Gastroesophageal sphincter (tissue), 4 donors: ENCODE measurements around the gene CLCA4. TPM values are rescaled to one million over a fixed set of nuclear protein-coding genes. Genes with fewer than 3 reads are reported as not detected.

ENCODE experiments used
- ATAC-seq: fragments of 150-250 bp; one replicate; pipeline ENCODE4 v1.9.1; 2016; ENCODE audit warnings: mild to moderate bottlenecking, moderate library complexity
- H3K27ac ChIP-seq, 4 donors: fragments of 200-600 bp; sonication (generic) in 3 of 4; 1 replicate in 3 of 4; 2 replicates in 1 of 4; pipeline ENCODE4 v1.5.1; 2016 to 2019
- H3K27me3 ChIP-seq: fragments of 200-600 bp; sonication (generic); one replicate; pipeline ENCODE4 v1.5.1; 2019
- H3K36me3 ChIP-seq, 2 donors: fragments of 200-600 bp; sonication (generic); one replicate each; pipeline ENCODE4 v1.5.1; 2019; ENCODE audit warnings: control low read depth in 1 of 2
- H3K4me1 ChIP-seq, 3 donors: fragments of 200-600 bp; sonication (generic); 1 replicate in 2 of 3; 2 replicates in 1 of 3; pipeline ENCODE4 v1.5.1; 2016 to 2019; ENCODE audit warnings: control low read depth in 2 of 3
- H3K4me3 ChIP-seq, 2 donors: fragments of 200-600 bp; sonication (generic); one replicate each; pipeline ENCODE4 v1.5.1; 2019; ENCODE audit warnings: mild to moderate bottlenecking in 1 of 2, moderate library complexity in 1 of 2
- H3K9me3 ChIP-seq, 3 donors: fragments of 200-600 bp; sonication (generic); one replicate each; pipeline ENCODE4 v1.5.1; 2017 to 2019; ENCODE audit warnings: control low read depth in 2 of 3
- EP300 ChIP-seq: sonication (generic); formaldehyde crosslinking; IDR thresholded peaks from one replicate; pipeline ENCODE4 v1.6.1; 2017; ENCODE audit warnings: antibody characterized with exemption, mild to moderate bottlenecking
- POLR2A ChIP-seq, 2 donors: fragments of 450-650 bp; IDR thresholded peaks; one replicate each; pipeline ENCODE4 v1.6.1; 2017; ENCODE audit warnings: antibody characterized with exemption in 2 of 2, mild to moderate bottlenecking in 2 of 2, moderate library complexity in 1 of 2
- POLR2AphosphoS5 ChIP-seq: sonication (generic); formaldehyde crosslinking; IDR thresholded peaks from one replicate; pipeline ENCODE4 v1.6.1; 2017; ENCODE audit warnings: antibody characterized with exemption
- WGBS, 2 donors: methylation state at CpG; one replicate each; pipeline ENCODE4 v1.1.5; 2018; ENCODE audit warnings: low coverage in 1 of 2; 5-methylcytosine and 5-hydroxymethylcytosine counted together
- total RNA-seq, 4 donors: library from RNA; depleted of rRNA; stranded (reverse); fragments of >200 nt; gene quantifications; one replicate each; pipeline ENCODE4 v1.1.0, GENCODE V29; 2016
- TF ChIP-seq, protein P1 (sequence below), 4 experiments: fragments of 200-600 bp in 2 of 4; fragments of 450-650 bp in 2 of 4; sonication (generic) in 1 of 4; IDR thresholded peaks; one replicate each; pipeline ENCODE4 v1.5.1; 2017 to 2019; ENCODE audit warnings: antibody characterized with exemption in 4 of 4, mild to moderate bottlenecking in 2 of 4, moderate library complexity in 2 of 4

CLCA4 gene
- total RNA-seq, 4 donors from 2014 or later, result 0.50 to 20.3 (median 2.6) TPM; not detected in 1

DNA sequence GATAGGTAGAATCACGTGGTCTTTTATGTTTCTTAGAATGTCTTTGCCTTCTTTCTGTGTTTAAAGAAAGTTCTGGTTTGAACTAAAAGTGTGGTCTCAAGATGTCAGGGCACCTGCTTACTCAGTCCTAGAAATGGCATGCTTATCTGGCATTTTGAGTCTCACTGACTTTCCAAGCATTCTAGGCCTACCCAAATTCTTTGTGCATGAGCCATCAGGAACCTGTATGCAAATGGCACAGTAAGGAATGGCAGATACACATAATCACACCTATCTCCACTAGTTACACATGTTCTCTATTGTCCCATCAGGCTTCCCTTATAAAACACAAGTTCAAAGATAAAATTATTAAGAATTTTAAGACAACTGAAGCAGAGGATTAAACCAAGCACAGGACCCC lies 29.5 kb upstream of the CLCA4 start:
- 57 to 85% methylated on average over 1 of the region's 1 CpG for WGBS, 2 donors
- no peak for TF ChIP-seq EP300
- TF ChIP-seq, protein P1, sequence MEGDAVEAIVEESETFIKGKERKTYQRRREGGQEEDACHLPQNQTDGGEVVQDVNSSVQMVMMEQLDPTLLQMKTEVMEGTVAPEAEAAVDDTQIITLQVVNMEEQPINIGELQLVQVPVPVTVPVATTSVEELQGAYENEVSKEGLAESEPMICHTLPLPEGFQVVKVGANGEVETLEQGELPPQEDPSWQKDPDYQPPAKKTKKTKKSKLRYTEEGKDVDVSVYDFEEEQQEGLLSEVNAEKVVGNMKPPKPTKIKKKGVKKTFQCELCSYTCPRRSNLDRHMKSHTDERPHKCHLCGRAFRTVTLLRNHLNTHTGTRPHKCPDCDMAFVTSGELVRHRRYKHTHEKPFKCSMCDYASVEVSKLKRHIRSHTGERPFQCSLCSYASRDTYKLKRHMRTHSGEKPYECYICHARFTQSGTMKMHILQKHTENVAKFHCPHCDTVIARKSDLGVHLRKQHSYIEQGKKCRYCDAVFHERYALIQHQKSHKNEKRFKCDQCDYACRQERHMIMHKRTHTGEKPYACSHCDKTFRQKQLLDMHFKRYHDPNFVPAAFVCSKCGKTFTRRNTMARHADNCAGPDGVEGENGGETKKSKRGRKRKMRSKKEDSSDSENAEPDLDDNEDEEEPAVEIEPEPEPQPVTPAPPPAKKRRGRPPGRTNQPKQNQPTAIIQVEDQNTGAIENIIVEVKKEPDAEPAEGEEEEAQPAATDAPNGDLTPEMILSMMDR (IDR thresholded peaks at IDR 0.05), result no peak
- no peak for TF ChIP-seq POLR2A (IDR thresholded peaks at IDR 0.05)
- no peak for TF ChIP-seq POLR2AphosphoS5
- ATAC-seq, result no peak
- Histone ChIP-seq H3K36me3 (no peaks in the 10 kb centered on the region), H3K4me1 (no peaks in the 10 kb centered on the region), H3K27me3 (no peaks in the 10 kb centered on the region), H3K9me3 (no peaks in the 10 kb centered on the region), H3K4me3 (no peak overlapping the region), H3K27ac (no peak overlapping the region)

DNA sequence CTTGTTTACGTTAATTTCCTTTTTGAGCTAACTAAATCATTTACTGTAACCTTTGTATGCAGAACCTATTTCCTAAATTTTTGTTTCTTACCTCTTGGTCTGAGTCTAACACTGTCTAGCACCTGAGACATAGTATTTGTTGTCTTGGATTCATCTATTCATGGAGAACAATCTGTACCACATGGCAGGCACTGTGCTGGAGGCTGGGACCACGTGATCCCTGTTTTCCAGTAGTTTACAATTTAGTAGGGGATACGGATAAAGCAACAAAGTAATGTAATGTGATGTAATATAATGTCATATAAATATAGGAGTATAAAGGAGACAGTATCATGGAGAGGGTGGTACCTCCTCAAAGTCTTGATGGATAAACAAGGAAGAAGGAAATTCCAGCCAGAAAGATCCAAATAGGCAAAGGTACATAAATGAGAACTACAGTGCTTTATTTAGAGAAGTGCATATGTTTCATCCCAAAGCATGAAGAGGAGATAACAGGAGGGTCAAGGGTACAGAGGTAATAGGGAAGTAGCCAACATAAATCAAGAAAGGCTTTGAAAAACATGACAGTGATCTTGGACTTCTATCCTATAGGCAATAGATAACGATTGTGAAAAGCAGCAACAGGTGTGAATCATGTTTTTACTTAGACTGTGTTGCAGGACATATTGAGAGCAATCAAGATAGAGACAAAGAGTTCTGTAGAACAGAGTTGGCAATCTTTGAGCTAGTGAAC lies 25.9 kb upstream of the CLCA4 start:
- Histone ChIP-seq H3K27ac (no peak overlapping the region), H3K27me3 (no peaks in the 10 kb centered on the region), H3K4me3 (no peak overlapping the region), H3K9me3 (peaks cover 0 to 8% (median 0%) of the 10 kb centered on the region in 3 donors), H3K4me1 (no peaks in the 10 kb centered on the region), H3K36me3 (no peaks in the 10 kb centered on the region)
- TF ChIP-seq POLR2AphosphoS5, result no peak
- no peak for TF ChIP-seq EP300
- 73 to 81% methylated on average over 4 of the region's 4 CpGs for WGBS, 2 donors
- ATAC-seq, result no peak

- Histone ChIP-seq H3K4me3 (no peak overlapping the region), H3K27ac (no peak overlapping the region), H3K9me3 (peaks cover 0 to 8% (median 0%) of the 10 kb centered on the region in 3 donors), H3K27me3 (no peaks in the 10 kb centered on the region), H3K36me3 (no peaks in the 10 kb centered on the region), H3K4me1 (no peaks in the 10 kb centered on the region)
- 67 to 75% methylated on average over 1 to 2 of the region's 2 CpGs for WGBS, 2 donors
- ATAC-seq, result no peak
- TF ChIP-seq, protein P1 (IDR thresholded peaks at IDR 0.05), result no peak
- TF ChIP-seq POLR2AphosphoS5 (no peak), POLR2A (IDR thresholded peaks at IDR 0.05) (no peak)
Measured at GRCh38 chr1:86521522-86521891, 25.4 kb upstream of the CLCA4 start.

GRCh38 chr1:86522240-86522639 lies 24.6 kb upstream of the CLCA4 start:
- ATAC-seq, result no peak
- TF ChIP-seq POLR2AphosphoS5, result no peak
- H3K4me1 ChIP-seq, result no peaks in the 10 kb centered on the region

DNA sequence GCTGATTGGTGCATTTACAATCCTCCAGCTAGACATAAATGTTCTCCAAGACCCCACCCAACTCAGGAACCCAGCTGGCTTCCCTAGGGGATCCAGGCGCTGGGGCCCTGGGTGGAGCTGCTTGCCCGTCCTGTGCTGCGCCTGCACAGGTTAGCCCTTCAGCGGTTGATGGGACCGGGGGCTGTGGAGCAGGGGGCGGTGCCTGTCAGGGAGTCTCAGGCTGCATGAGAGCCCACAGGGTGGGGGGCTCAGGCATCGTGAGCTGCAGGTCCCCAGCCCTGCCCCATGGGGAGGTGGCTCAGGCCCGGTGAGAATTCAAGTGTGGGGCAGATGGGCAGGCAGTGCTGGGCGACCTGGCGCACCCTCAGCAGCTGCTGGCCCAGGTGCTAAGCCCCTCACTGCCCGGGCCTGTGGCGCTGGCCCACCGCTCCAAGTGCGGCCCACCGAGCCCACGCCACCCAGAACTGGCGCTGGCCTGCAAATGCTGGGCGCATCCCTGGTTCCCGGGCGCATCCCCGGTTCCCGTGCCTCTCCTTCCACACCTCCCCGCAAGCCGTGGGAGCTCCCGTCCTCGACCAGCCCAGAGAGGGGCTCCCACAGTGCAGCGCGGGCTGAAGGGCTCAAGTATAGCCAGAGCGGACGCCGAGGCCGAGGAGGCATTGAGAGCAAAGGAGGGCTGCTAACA lies 23.1 kb upstream of the CLCA4 start:
- H3K4me1 ChIP-seq, result no peaks in the 10 kb centered on the region
- 76 to 98% methylated on average over 2 to 14 of the region's 32 CpGs for WGBS, 2 donors
- TF ChIP-seq POLR2AphosphoS5 (no peak), POLR2A (IDR thresholded peaks at IDR 0.05) (no peak), EP300 (no peak)
- TF ChIP-seq, protein P1 (IDR thresholded peaks at IDR 0.05), result no peak
- no peaks in the 10 kb centered on the region for H3K27me3 ChIP-seq
- H3K36me3 ChIP-seq, result no peaks in the 10 kb centered on the region
- H3K27ac ChIP-seq, result no peak overlapping the region
- no peak overlapping the region for H3K4me3 ChIP-seq
- H3K9me3 ChIP-seq, result peaks cover 0 to 8% (median 0%) of the 10 kb centered on the region in 3 donors
- no peak for ATAC-seq

More at GRCh38 chr1:86522240-86522639, 24.6 kb upstream of the CLCA4 start:
- no peaks in the 10 kb centered on the region for H3K36me3 ChIP-seq
- no peak overlapping the region for H3K4me3 ChIP-seq
- no peaks in the 10 kb centered on the region for H3K27me3 ChIP-seq
- no peak overlapping the region for H3K27ac ChIP-seq
- 46 to 63% methylated on average over 3 of the region's 3 CpGs for WGBS, 2 donors
- peaks cover 0 to 8% (median 0%) of the 10 kb centered on the region in 3 donors for H3K9me3 ChIP-seq

DNA sequence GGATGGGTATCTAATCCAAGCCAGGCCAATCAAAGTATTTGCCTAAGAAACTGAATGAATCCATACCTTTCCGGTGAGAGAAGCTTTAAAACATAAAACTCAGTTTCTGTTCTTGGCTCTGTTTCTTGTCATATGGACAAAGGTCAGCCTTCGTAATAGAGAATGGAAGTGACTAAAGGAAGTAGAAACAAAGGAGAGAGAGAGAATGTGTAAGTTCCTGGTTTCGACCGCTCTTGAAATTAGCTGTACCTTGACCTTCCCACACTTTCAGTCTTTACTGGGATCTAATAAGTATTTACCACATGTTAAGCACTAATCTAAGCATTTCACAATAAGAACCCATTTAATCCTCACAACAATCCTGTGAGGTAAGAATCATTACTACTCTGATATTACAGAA lies 19.6 kb upstream of the CLCA4 start:
- Histone ChIP-seq H3K4me1 (no peaks in the 10 kb centered on the region), H3K9me3 (peaks cover 0 to 8% (median 0%) of the 10 kb centered on the region in 3 donors), H3K36me3 (no peaks in the 10 kb centered on the region), H3K27me3 (peaks cover 3% of the 10 kb centered on the region), H3K27ac (no peak overlapping the region), H3K4me3 (no peak overlapping the region)
- TF ChIP-seq POLR2A (IDR thresholded peaks at IDR 0.05), result no peak
- ATAC-seq, result no peak
- WGBS, 2 donors, result 73 to 79% methylated on average over 4 of the region's 4 CpGs
